Epidermal melanocyte (primary cell): ENCODE data around the gene BCL2A1.
A peak's percentile ranks its signal among the peaks of the same experiment; 100 is the strongest.
"Not testable (repeated sequence)": the region's sequence is repeated elsewhere in the genome, so short reads cannot be mapped to it uniquely, and the experiment has no call there.

Experiments
- DNase-seq: peaks from one replicate; pipeline ENCODE4 v3.0.0; 2011; ENCODE audit warnings: low spot score; ENCODE audit not compliant: insufficient read length

BCL2A1 gene

DNA sequence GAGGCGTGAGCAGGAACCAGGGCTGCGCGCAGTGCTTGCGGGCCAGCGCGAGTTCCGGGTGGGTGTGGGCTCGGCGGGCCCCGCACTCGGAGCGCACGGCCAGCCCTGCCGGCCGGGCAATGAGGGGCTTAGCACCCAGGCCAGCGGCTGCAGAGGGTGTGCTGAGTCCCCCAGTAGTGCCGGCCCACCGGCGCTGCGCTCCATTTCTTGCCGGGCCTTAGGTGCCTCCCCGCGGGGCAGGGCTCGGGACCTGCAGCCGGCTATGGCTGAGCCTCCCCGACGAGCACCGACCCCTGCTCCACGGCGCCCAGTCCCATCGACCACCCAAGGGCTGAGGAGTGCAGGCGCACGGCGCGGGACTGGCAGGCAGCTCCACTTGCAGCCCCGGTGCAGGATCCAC is 44.9 kb downstream of the BCL2A1 start:
- not testable (repeated sequence) for DNase-seq

DNA sequence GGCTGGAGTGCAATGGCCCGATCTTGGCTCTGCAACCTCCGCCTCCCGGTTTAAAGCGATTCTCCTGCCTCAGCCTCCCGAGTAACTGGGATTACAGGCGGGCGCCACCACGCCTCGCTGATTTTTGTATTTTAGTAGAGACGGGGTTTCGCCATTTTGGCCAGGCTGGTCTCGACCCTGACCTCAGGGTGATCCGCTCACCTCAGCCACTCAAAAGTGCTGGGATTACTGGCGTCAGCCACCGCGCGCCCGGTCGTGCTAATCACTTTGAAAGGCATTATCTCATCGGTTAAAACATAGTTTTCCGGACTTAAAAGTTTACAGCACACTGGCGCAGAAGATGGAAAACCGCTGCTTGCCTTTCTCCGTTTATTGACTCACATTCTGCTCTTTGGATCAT is 46.6 kb downstream of the BCL2A1 start:
- DNase-seq, result no peak

DNA sequence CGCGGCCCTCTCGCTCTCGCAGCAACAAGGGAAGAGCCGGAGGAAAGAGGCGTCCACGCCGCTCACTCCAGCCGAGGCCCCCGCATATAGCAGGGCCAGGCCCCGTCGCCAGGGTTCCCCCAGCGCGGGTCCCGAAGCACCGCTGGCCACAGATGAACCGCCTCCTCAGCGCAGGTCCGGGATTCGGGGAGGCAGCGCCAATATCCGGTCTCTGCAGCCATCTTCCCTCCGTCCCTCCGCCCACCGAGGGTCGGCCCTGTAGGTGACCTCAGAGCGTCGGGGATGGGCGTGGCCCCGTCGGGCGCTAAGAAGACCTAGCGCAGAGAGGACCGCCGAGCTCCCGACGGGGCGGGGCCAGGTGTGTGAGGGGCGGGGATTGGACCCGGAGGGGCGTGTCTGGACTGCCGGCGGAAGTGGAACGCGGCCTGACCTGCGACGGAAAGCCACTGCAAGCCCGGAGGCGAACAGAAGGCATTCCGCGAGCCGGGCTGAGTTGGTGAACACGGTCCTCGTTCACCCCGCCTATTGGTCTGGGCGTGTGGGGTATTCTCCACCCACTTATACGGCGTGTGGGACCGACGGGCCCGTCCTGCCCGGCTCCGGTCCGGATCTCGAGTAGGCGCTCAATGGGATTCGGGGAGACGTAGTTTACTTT is 47.4 kb downstream of the BCL2A1 start:
- DNase-seq, result peak; percentile 95

DNA sequence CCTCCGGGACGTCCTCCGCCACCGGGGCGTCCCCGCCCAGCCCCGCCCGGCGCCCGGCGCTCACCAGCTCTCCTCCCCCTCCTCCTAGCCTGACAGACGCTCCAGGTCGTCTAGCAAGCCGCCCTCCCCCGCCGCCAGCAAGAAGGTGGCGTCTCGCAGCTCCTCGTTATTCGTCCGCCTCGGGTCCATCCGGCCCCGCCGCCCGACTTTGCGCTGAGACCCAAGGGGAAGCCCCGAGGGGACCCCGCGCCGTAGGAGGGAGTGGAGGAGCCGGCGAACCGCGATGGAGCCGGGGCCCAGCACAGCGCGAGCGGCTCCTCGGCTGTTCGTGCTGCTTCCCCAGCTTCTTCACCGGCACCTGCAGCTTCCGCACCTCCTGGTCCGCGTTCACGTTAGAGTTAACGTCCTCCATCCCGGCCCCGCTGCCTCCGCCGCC is 47.9 kb downstream of the BCL2A1 start:
- peak; percentile 25 for DNase-seq

DNA sequence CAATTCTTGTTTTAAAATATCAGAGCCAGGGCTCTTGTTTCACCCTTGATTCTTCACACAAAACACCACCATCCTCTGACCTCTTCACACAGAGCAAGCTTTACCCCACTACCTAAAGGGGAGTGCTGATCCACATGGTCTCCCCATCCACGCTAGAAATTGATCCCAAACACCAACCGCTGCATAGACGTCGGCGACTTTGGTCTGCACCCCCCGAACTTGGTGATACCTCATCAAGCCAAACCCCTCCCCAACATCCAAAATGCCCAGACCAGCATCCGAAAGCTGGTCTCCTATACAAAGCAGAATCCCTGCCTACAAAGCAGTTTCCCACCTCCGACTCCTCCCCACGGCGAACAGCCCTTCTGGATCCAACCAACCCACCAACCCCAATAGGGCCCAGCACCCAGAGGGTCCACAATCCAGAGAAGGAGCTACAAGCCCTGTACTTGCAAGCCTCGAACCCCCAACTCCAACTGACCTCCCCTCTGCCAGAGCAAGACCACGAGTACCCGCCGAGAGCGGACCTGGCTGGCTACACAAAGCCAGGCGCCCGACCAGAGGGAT is 48.4 kb downstream of the BCL2A1 start:
- DNase-seq, result peak; percentile 29

DNA sequence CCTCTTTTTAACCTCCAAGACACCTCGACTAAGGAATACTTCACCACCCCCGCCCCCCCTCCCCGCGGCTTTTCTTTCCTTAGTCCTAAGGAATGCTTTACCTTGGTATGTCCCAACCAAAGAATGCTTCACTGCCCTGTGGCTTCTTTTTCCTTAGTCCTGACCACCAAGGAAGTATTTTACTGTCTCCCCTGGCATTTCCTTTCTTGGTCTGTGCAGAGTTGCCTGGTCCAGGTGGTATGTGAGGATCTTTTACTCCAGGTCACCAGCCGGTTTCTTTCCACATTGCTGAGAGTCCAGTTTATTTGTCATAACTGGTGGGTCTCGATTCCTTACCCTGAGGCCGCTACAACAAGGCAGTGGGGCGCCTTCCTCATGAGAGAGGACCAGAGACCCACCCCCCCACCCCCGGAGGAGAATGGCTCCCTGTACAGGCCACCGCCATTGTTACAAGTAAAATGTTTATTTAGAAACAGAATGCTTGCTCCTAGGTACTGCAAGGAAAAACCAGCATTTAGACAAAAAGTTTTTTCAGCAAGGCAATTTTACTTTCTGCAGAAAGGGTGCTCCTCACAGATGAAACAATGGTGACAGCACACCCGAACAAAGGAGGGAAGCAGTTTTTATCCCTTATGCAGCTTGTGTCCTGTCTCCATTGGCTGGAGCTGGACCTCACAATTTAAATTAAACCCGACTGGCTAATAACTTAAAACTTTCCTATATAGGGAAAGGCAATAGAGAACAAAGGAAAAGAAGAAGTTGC is 51.1 kb downstream of the BCL2A1 start:
- no peak for DNase-seq

DNA sequence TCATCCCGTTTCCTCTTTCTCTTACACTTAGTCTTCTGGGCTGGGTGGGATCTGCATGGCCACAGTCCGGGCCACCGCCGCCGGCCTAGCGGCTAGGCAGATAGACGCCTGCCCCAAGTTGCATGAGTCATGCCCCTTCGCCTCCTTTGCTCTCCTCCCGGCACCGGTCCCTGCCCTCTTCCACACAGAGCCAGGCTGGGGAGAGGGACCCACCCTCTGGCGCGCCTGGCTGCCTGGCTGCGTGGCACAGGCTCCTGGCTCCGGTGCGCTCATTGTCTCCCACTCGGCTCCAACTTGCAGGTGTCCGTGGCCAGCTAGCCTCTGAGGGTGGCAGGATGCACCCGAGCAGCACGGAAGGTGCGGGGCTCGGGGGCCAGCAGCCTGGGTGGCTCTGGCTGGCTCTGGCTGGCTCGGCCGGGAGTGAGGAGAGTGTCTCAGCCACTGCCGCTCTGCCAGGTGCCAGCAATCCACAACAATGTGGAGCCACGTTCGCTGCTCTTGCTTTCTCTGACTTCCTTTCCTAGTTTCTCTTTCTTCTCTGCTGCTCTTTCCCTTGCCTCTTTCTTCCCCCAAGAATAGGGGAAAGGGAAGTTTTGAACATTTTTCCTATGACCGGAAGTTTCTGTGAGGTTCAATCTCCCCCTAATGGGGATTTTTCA is 51.8 kb downstream of the BCL2A1 start:
- no peak for DNase-seq

DNA sequence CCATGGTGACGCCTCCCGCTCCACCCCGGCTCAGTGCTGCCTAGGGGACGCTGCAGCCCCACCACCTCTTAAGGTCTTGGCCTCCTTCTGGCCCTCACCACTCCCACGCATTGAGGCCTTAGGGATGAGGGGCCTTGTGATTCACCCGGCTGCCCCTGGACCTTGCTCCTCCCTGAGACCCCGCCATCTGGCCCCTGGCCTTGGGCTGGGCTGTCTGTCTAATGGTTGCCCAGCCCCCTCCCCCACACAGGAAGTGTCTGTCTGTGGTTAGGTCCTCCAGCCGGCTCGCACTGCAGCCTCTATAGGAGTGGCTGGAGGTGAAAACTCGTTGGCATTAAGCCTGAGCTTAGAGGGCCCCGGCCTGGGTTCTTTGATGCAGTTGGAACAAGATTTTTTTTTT is 52.7 kb downstream of the BCL2A1 start:
- no peak for DNase-seq

DNA sequence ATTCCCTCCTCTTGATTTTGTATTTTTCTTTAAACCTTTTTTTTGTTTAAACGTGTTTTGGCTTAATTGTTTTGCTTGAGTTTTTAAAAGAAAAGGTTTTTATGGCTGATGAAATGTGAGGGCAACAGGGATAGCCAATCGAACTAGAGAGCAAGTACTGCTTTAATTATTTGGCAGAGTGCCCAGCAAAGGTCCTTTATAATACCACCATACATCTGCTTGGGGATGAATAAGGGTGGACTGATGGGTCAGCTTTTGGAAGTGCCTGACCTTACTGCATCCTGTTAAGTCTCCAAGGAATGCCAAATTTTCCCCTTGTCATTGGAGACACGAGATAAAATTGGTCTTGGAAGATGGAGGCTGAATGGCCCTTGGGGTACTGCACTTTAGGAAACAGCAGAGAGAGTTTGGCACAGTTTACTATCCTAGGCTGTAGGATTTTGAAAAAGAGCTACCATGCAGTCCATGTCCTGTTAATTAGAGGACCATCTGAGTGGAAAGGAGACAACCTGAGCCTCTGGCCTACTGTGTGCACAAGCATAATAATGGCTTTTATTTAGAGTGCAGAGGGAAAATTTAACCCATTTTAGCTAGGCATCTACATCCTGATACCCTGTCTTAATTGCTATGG is 54.4 kb downstream of the BCL2A1 start:
- no peak for DNase-seq

DNA sequence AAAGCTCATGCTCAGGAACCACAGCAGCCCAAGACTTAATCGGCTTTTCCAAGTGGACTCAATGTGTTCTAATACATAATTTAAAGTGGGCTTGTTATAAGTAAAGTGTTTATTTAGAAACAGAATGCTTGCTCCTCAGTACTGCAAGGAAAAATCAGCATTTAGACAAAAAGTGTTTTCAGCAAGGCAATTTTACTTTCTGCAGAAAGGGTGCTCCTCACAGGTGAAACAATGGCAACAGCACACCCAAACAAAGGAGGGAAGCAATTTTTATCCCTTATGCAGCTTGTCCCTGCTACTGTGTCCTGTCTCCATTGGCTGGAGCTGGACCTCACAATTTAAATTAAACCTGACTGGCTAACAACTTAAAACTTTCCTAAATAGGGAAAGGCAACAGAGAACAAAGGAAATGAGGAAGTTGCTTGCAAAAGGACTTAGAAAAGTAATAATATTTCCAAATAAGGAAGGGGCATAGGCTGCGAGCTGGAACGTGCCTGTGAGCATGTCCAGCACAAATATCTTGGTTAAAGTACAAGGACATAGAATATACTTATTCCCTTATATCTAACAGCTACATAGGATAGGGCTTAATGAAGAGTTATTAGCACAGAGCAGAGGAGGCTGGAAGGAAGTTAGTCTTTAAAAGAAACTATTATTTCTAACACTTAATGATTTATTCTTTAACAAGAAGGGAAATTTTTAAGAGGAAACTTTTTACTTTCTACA is 55.1 kb downstream of the BCL2A1 start:
- DNase-seq, result not testable (repeated sequence)

DNA sequence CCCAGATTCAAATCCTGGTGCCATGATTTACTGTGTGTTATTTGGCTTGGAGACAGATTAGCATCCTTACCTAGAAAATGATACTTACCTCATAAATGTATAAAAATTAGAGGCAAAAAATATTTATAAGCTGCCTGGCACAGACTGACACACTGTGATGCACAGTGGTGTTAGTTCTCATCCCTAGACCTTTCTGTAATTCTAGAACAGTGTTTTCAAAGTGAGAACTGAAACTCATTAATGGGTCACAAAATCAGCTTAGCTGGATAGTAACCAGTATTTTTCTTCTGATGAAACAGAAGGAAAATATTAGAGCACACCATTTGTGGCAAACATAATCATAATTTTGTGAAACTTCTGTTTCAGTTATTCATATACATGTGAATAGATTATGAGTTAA is 56.3 kb downstream of the BCL2A1 start:
- no peak for DNase-seq
